ENCODE results near the gene FAM9C. TPM values are rescaled to one million over a fixed set of nuclear protein-coding genes. Genes with fewer than 3 reads are reported as not detected.
"Not testable (repeated sequence)": the region's sequence is repeated elsewhere in the genome, so short reads cannot be mapped to it uniquely, and the experiment has no call there.

FAM9C gene
- total and polyA plus RNA-seq, 2 donors (not counting 3 experiments of a cell fraction or from before 2014, with no cell fraction given) = not detected

- H3K4me3 ChIP-seq (replicated peaks in 1 of 3; ENCODE audit: insufficient read depth in 1 of 3, low read depth in 1 of 3, low read length in 3 of 3); DNase-seq (ENCODE audit: low read depth, low spot score); FAIRE-seq; H4K20me1 ChIP-seq (replicated peaks; ENCODE audit: control insufficient read depth, extremely low read depth, insufficient read depth, low read length); H3K79me2 ChIP-seq (ENCODE audit: control insufficient read depth, insufficient read depth, low read length); CTCF ChIA-PET; BruUV-seq (replicated peaks); H3K9ac ChIP-seq (replicated peaks; ENCODE audit: extremely low read depth, insufficient read depth, low read length); dilution Hi-C loops (cut with MboI; ENCODE audit: extremely low pct_ligation_motif_present, low sequenced_read_pairs); H3K4me2 ChIP-seq (ENCODE audit: insufficient read depth, low read length); H3K4me1 ChIP-seq (ENCODE audit: control insufficient read depth, extremely low read depth, insufficient read depth, low read length); H3K9me1 ChIP-seq (replicated peaks; ENCODE audit: control insufficient read depth, extremely low read depth, insufficient read depth, low read length); H3K27me3 ChIP-seq (ENCODE audit: control insufficient read depth in 2 of 2, insufficient read depth in 2 of 2, low read length in 2 of 2); H2AFZ ChIP-seq (ENCODE audit: low read depth, low read length); H3K9me3 ChIP-seq (replicated peaks; ENCODE audit: control insufficient read depth, insufficient read depth, low read length); H3K27ac ChIP-seq (ENCODE audit: insufficient read depth, low read depth, low read length); H3K36me3 ChIP-seq (ENCODE audit: control insufficient read depth in 2 of 2, extremely low read depth in 1 of 2, insufficient read depth in 2 of 2, low read length in 2 of 2); intact Hi-C loops (cut with micrococcal nuclease): not testable (repeated sequence)
- POLR2A ChIA-PET = interaction anchor here (0.7 kb wide), 1 partner anchor 27 kb away, joined by 5 read pairs; no protein-coding TSS in a partner anchor
These were observed 18.7 kb upstream of the FAM9C start for GRCh38 chrX:13063124-13063523.

GRCh38 chrX:13062331-13062730 lies 17.9 kb upstream of the FAM9C start:
- H3K4me2 ChIP-seq (ENCODE audit: insufficient read depth, low read length); H3K79me2 ChIP-seq (ENCODE audit: control insufficient read depth, insufficient read depth, low read length); H3K9me3 ChIP-seq (replicated peaks; ENCODE audit: control insufficient read depth, insufficient read depth, low read length); H3K36me3 ChIP-seq (ENCODE audit: control insufficient read depth in 2 of 2, extremely low read depth in 1 of 2, insufficient read depth in 2 of 2, low read length in 2 of 2); FAIRE-seq; H3K9me1 ChIP-seq (replicated peaks; ENCODE audit: control insufficient read depth, extremely low read depth, insufficient read depth, low read length); H3K4me1 ChIP-seq (ENCODE audit: control insufficient read depth, extremely low read depth, insufficient read depth, low read length); H3K4me3 ChIP-seq (replicated peaks in 1 of 3; ENCODE audit: insufficient read depth in 1 of 3, low read depth in 1 of 3, low read length in 3 of 3); dilution Hi-C loops (cut with MboI; ENCODE audit: extremely low pct_ligation_motif_present, low sequenced_read_pairs); DNase-seq (ENCODE audit: low read depth, low spot score); BruUV-seq (replicated peaks); H3K27me3 ChIP-seq (ENCODE audit: control insufficient read depth in 2 of 2, insufficient read depth in 2 of 2, low read length in 2 of 2); H4K20me1 ChIP-seq (replicated peaks; ENCODE audit: control insufficient read depth, extremely low read depth, insufficient read depth, low read length); intact Hi-C loops (cut with micrococcal nuclease); H3K27ac ChIP-seq (ENCODE audit: insufficient read depth, low read depth, low read length); CTCF ChIA-PET; POLR2A ChIA-PET; H3K9ac ChIP-seq (replicated peaks; ENCODE audit: extremely low read depth, insufficient read depth, low read length); H2AFZ ChIP-seq (ENCODE audit: low read depth, low read length): not testable (repeated sequence)

- BruUV-seq (replicated peaks); H3K9ac ChIP-seq (replicated peaks; ENCODE audit: extremely low read depth, insufficient read depth, low read length); H3K4me1 ChIP-seq (ENCODE audit: control insufficient read depth, extremely low read depth, insufficient read depth, low read length); H3K4me2 ChIP-seq (ENCODE audit: insufficient read depth, low read length); FAIRE-seq; H3K36me3 ChIP-seq (ENCODE audit: control insufficient read depth in 2 of 2, extremely low read depth in 1 of 2, insufficient read depth in 2 of 2, low read length in 2 of 2); H4K20me1 ChIP-seq (replicated peaks; ENCODE audit: control insufficient read depth, extremely low read depth, insufficient read depth, low read length); CTCF ChIA-PET; H3K9me1 ChIP-seq (replicated peaks; ENCODE audit: control insufficient read depth, extremely low read depth, insufficient read depth, low read length); H3K9me3 ChIP-seq (replicated peaks; ENCODE audit: control insufficient read depth, insufficient read depth, low read length); dilution Hi-C loops (cut with MboI; ENCODE audit: extremely low pct_ligation_motif_present, low sequenced_read_pairs); H3K79me2 ChIP-seq (ENCODE audit: control insufficient read depth, insufficient read depth, low read length); H3K4me3 ChIP-seq (replicated peaks in 1 of 3; ENCODE audit: insufficient read depth in 1 of 3, low read depth in 1 of 3, low read length in 3 of 3); H3K27me3 ChIP-seq (ENCODE audit: control insufficient read depth in 2 of 2, insufficient read depth in 2 of 2, low read length in 2 of 2); intact Hi-C loops (cut with micrococcal nuclease); POLR2A ChIA-PET; DNase-seq (ENCODE audit: low read depth, low spot score); H2AFZ ChIP-seq (ENCODE audit: low read depth, low read length); H3K27ac ChIP-seq (ENCODE audit: insufficient read depth, low read depth, low read length): not testable (repeated sequence)
These were observed 16.8 kb upstream of the FAM9C start for GRCh38 chrX:13061215-13061708.

Data from endothelial cell of umbilical vein (primary cell).